HG02840 (cell line): ENCODE measurements around the gene TAF1.
"Not testable (repeated sequence)": the region's sequence is repeated elsewhere in the genome, so short reads cannot be mapped to it uniquely, and the experiment has no call there.

Experiments
- ATAC-seq: cut with Tn5 transposase; IDR thresholded peaks from one replicate; pipeline ENCODE4 v1.9.1; 2021; ENCODE audit warnings: mild to moderate bottlenecking, moderate library complexity, moderate number of reproducible peaks; ENCODE audit not compliant: unreplicated experiment, low FRiP score

Gene TAF1, protein sequence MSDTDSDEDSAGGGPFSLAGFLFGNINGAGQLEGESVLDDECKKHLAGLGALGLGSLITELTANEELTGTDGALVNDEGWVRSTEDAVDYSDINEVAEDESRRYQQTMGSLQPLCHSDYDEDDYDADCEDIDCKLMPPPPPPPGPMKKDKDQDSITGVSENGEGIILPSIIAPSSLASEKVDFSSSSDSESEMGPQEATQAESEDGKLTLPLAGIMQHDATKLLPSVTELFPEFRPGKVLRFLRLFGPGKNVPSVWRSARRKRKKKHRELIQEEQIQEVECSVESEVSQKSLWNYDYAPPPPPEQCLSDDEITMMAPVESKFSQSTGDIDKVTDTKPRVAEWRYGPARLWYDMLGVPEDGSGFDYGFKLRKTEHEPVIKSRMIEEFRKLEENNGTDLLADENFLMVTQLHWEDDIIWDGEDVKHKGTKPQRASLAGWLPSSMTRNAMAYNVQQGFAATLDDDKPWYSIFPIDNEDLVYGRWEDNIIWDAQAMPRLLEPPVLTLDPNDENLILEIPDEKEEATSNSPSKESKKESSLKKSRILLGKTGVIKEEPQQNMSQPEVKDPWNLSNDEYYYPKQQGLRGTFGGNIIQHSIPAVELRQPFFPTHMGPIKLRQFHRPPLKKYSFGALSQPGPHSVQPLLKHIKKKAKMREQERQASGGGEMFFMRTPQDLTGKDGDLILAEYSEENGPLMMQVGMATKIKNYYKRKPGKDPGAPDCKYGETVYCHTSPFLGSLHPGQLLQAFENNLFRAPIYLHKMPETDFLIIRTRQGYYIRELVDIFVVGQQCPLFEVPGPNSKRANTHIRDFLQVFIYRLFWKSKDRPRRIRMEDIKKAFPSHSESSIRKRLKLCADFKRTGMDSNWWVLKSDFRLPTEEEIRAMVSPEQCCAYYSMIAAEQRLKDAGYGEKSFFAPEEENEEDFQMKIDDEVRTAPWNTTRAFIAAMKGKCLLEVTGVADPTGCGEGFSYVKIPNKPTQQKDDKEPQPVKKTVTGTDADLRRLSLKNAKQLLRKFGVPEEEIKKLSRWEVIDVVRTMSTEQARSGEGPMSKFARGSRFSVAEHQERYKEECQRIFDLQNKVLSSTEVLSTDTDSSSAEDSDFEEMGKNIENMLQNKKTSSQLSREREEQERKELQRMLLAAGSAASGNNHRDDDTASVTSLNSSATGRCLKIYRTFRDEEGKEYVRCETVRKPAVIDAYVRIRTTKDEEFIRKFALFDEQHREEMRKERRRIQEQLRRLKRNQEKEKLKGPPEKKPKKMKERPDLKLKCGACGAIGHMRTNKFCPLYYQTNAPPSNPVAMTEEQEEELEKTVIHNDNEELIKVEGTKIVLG (N-terminal part only)

DNA sequence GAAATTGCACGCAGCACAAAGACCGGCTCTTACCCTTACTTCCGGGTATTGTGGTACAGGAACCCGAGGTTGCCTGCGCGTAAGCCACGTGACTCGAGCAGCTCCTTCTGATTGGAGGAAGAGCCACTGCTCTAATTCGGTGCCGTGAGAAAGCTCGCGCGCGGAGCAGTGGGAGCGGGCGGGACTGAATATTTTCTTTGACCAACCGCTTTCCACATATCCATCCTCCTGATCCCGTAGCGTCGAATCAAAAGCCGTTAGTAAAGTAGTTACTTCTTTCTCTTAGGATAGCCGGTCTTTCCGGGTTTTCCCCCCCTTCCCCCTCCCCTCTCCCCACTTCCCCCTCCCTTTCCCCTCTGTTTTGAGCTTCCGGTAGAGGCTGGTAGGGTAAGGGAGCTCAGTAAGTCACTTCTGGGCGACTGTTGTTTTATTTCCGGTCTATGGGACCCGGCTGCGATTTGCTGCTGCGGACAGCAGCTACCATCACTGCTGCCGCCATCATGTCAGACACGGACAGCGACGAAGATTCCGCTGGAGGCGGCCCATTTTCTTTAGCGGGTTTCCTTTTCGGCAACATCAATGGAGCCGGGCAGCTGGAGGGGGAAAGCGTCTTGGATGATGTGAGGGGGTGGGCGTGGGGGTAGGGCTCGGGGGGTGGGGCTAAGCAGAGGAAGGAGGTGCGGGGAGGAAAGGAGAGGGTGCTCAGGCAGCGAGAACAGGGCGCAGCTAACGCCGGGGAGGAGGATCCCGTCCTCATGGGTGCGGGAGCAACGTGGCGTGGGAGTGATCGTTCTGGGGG is at the start of gene TAF1:
TAF1 (plus strand) TSS at position 483 of the 799 bp plus-strand sequence; CDS start at position 501, 18 bp downstream.
- peak; percentile 95 for ATAC-seq

GRCh38 chrX:71316959-71317358 is 49.2 kb upstream of the TAF1 start:
- ATAC-seq: not testable (repeated sequence)

DNA sequence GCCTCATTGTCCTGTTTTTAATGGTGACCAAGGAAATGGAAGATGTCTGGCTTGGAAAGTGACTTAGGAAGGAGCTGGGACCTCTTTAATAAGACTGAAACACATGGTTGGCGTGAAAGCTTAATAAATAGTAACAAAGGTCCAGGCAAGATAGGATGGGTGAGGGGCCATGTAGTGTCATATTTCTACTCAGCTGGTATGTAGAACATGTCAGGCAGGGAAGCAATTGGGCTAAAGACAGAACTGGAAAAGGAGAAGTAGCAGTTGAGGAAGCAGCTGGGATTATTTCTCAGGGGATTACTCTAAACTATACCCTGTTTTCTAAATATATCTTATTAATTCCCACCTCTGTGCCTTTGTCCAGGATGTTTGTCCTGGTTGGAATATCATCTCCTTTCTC is 46.0 kb upstream of the TAF1 start:
- no peak for ATAC-seq

DNA sequence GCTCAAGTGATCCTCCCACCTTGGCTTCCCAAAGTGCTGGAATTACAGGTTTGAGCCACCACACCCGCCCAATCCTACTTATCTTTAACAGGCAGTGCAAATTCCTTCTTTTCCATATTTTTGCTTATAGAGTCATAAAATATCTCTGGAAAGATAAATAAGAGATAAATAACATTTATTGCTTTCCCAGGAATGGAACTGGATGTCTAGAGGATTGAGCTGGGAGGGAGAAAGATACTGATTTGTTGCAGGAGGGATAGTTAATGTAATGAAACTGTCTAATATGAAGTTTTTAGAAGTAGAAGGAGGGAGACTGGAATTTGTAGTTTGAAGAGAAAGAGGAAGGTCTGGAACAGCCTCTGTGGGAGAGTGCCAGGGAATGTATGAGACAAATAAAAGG is 44.4 kb upstream of the TAF1 start:
- no peak for ATAC-seq

DNA sequence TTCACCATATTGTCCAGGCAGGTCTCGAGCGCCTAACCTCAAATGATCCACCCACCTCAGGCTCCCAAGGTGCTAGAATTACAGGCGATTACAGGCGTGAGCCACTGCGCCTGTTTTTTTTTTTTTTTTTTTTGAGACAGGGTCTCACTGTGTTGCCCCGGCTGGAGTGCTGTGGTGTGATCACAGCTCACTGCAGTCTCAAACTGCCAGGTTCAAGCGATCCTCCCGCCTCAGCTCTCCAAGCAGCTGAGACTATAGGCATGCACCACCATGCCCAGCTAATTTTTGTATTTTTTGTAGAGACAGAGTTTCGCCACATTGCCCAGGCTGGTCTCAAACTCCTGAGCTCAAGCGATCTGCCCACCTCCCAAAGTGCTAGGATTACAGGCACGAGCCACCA is 41.7 kb upstream of the TAF1 start:
- not testable (repeated sequence) for ATAC-seq

DNA sequence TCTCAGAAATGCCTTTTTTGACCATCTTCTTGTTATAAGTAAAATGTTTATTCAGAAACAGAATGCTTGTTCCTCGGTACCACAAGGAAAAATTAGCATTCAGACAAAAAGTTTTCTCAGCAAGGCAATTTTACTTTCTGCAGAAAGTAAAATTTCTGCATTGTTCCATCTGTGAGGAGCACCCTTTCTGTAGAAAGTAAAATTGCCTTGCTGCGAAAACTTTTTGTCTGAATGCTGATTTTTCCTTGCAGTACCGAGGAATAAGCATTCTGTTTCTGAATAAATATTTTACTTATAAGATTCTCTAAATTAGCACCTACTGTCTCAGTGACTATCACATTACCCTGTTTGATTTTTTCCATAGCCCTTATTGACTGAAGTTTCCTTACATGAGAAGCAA is 39.8 kb upstream of the TAF1 start:
- ATAC-seq: no peak

GRCh38 chrX:71349151-71349665 is 16.9 kb upstream of the TAF1 start:
- ATAC-seq: not testable (repeated sequence)

DNA sequence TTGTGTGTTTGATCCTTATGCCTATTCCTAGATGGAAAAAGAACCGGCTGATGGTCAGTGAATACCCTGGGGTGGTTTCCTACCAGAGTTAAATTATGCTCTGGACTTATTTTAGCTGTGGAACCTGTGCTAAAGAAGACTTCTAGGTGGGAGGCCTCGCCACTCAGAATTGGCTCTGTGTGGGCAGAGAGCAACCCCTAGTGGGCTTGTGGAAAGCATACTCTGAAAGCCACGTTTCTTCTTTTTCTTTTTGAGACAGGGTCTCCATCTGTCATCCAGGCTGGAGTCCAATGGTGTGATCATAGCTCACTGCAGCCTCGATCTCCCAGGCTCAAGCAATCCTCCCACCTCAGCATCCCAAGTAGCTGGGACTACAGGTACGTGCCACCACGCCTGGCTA is 16.3 kb upstream of the TAF1 start:
- not testable (repeated sequence) for ATAC-seq

DNA sequence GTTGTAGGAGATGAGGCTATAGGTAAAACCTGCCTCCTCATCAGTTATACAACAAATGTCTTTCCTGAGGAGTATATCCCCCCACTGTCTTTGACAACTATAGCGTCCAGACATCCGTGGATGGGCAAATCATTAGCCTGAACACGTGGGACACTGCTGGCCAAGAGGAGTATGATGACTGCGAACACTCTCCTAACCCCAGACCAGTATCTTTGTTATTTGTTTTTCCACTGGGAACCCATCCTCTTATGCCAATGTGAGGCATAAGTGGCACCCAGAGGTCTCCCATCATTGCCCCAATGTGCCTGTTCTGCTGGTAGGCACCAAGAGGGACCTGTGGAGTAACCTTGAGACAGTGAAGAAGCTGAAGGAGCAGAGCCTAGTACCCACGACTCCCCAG is 13.7 kb upstream of the TAF1 start:
- ATAC-seq: not testable (repeated sequence)

- no peak for ATAC-seq
These were observed 1.9 kb upstream of the TAF1 start for GRCh38 chrX:71364221-71364620.

- ATAC-seq: peak; percentile 6
These were observed 742 bp upstream of the TAF1 start for GRCh38 chrX:71365356-71365874.

DNA sequence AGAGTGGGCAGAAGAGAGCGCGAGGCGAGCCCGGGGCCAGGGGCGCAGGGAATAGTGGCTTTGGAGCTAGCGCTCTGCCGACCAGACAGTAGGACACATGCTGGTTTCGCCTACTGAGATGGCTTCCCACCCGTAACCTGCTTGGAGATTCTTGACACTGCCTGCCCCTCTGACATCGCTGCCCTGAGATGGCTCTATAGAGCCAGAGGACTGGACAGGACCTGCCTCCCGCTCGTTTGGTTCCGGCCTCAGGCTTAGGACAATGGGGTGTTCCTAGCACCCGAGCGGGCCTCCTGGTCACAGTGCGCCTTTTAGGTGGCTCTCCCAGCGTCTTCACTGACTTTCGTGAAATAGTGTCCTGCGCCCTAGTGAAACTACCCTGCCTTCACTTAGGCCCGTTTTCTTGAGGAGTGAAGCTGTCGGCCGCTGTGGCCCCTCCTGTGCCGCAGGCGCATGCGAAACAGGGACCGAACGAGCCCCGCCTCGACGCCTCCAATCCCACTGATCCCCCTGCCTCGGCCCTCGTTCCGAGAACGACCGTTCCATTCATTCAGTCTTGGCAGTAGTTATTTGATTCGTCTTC is 608 bp downstream of the TAF1 start:
- peak; percentile 16 for ATAC-seq

- no peak for ATAC-seq
These were observed 1.2 kb downstream of the TAF1 start for GRCh38 chrX:71367396-71367795.

DNA sequence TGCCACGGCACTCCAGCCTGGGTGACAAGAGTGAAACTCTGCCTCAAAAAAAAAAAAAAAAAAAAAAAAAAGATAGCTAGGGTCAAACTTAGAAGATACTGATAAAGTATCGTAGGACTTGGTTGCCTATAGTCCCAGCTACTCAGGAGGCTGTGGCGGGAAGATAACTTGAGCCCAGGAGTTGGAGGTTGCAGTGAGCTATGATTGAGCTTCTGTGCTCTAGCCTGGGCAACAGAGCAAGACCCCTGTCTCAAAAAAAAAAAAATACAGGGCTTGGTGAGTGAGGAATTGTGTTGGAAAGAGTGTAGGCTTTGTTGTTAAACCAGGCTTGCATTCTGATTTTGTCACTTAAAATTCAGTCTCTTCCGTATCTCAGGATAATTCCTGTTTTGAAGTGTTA is 6.2 kb downstream of the TAF1 start:
- ATAC-seq: no peak

- no peak for ATAC-seq
These were observed 12.6 kb downstream of the TAF1 start for GRCh38 chrX:71378732-71379131.

DNA sequence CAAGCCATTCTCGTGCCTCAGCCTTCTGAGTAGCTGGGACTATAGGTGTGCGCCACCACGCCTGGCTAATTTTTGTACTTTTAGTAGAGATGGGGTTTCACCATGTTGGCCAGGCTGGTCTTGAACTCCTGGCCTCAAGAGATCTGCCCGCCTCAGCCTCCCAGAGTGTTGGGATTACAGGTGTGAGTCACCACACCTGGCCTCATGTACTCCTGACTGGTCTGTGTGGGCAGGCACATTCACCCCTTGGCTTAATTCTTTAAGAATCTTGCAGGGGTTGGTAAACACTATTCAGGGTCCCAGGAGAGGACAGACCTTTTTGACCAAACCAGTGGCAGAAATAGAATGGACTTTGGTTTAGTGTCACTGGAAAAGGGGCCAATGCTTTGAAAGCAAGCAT is 25.6 kb downstream of the TAF1 start:
- ATAC-seq: not testable (repeated sequence)

- no peak for ATAC-seq
These were observed 27.8 kb downstream of the TAF1 start for GRCh38 chrX:71393919-71394318.

DNA sequence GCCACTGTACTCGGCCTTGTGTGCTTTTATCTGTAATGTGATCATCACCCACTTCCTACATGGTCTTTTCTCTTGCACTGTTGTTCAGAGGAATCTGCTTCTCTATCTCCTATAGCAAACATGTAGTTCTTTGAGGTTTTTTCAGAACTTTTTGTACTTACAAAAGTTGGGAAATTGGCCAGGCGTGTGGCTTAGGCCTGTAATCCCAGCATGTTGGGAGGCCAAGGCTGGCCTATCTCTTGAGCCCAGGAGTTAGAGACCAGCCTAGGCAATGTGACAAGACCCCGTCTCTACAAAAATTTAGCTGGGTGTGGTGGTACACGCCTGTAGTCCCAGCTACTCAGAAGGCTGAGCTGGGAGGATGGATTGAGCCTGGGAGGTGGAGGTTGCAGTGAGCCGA is 30.4 kb downstream of the TAF1 start:
- ATAC-seq: no peak

GRCh38 chrX:71400710-71401109 is 34.6 kb downstream of the TAF1 start:
- ATAC-seq: no peak
